RWPE2 (cell line): ENCODE data around the gene SELENOV.

Experiments used
- ATAC-seq: fragments of 200-7000 bp; cut with Tn5 transposase; 3 replicates; pipeline ENCODE4 v1.9.1; 2021; ENCODE audit warnings: low read depth
- DNase-seq: peaks from one replicate; pipeline ENCODE4 v3.0.0-alpha.2; 2020; ENCODE audit warnings: low spot score
- H3K27ac ChIP-seq: fragments of 450-650 bp; 2 replicates; pipeline ENCODE4 v1.5.1; 2017; ENCODE audit warnings: mild to moderate bottlenecking; ENCODE audit not compliant: poor library complexity, severe bottlenecking
- H3K27me3 ChIP-seq: fragments of 250-450 bp; sonication (Bioruptor Pico); 2 replicates; pipeline ENCODE4 v1.5.1; 2021; ENCODE audit warnings: mild to moderate bottlenecking, moderate library complexity; ENCODE audit not compliant: insufficient read depth, poor library complexity, severe bottlenecking
- H3K36me3 ChIP-seq: fragments of 250-450 bp; sonication (Bioruptor Pico); 2 replicates; pipeline ENCODE4 v1.5.1; 2020; ENCODE audit warnings: low read depth, mild to moderate bottlenecking, moderate library complexity
- H3K4me1 ChIP-seq: fragments of 250-450 bp; sonication (Bioruptor Pico); 2 replicates; pipeline ENCODE4 v1.5.1; 2021; ENCODE audit warnings: mild to moderate bottlenecking, moderate library complexity; ENCODE audit not compliant: insufficient read depth, poor library complexity, severe bottlenecking
- H3K4me3 ChIP-seq: fragments of 250-450 bp; sonication (Bioruptor Pico); 2 replicates; pipeline ENCODE4 v1.5.1; 2021; ENCODE audit warnings: mild to moderate bottlenecking, moderate library complexity; ENCODE audit not compliant: severe bottlenecking
- H3K9me3 ChIP-seq: fragments of 250-450 bp; sonication (Bioruptor Pico); 2 replicates; pipeline ENCODE4 v1.5.1; 2021; ENCODE audit warnings: mild to moderate bottlenecking, moderate library complexity; ENCODE audit not compliant: severe bottlenecking
- TF ChIP-seq, protein P1 (sequence below): fragments of 450-650 bp; IDR thresholded peaks from one replicate; pipeline ENCODE4 v1.5.1; 2017; ENCODE audit warnings: mild to moderate bottlenecking, moderate library complexity; ENCODE audit not compliant: poor library complexity, severe bottlenecking

Gene SELENOV

DNA sequence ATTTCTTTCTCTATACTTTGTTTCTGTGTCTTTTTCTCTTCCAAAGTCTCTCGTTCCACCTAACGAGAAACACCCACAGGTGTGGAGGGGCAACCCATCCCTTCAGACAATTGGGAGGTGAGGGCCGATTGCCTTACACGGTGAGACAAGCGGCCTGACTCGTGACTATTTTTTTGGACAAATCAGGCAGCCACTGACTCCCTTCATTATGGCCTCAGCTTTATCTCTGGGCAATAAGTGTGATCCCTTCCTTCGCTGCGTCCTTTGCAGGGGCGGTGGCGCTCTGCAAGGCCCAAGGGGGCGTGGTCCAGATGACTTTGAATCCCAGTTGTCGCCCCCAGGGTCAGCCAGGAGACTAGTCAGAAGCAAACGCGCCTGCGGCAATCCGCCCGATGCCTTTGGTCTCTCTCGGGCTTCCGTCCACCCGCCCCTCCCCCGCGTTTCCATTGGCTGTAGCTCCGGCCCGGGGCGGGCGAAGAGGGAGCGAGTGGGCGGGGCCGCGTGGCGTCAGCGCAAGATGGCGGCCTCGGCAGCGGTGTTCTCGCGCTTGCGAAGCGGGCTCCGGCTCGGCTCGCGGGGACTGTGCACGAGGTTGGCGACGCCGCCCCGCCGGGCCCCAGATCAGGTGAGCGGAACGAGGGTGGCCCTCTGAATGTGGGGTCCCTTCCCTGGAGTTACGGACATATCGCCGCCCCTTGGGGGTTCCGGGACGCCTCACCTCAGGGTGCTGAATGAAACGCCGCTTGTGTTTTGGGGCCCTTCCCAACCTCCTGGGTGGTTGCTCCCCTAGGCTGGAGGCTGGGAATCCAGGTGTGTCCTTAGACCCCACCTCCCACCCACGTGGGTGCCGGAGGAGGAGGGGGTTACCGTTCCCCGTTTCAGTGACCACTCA is 34.4 kb upstream of the SELENOV start, which contains the start of gene TIMM50:
TIMM50 (plus strand) TSS at position 502 of the 892 bp plus-strand sequence; CDS start at position 518, 16 bp downstream.
- peaks cover 38% of the 10 kb centered on the region for H3K36me3 ChIP-seq
- no peaks in the 10 kb centered on the region for H3K4me1 ChIP-seq
- H3K27me3 ChIP-seq: no peaks in the 10 kb centered on the region
- H3K27ac ChIP-seq: peak within 1 kb of the TSS; percentile 56
- DNase-seq (peak; percentile 98), ATAC-seq (peak; percentile 91)
- no peaks in the 10 kb centered on the region for H3K9me3 ChIP-seq
- TF ChIP-seq, protein P1, sequence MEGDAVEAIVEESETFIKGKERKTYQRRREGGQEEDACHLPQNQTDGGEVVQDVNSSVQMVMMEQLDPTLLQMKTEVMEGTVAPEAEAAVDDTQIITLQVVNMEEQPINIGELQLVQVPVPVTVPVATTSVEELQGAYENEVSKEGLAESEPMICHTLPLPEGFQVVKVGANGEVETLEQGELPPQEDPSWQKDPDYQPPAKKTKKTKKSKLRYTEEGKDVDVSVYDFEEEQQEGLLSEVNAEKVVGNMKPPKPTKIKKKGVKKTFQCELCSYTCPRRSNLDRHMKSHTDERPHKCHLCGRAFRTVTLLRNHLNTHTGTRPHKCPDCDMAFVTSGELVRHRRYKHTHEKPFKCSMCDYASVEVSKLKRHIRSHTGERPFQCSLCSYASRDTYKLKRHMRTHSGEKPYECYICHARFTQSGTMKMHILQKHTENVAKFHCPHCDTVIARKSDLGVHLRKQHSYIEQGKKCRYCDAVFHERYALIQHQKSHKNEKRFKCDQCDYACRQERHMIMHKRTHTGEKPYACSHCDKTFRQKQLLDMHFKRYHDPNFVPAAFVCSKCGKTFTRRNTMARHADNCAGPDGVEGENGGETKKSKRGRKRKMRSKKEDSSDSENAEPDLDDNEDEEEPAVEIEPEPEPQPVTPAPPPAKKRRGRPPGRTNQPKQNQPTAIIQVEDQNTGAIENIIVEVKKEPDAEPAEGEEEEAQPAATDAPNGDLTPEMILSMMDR: no peak
- H3K4me3 ChIP-seq: peak within 1 kb of the TSS; percentile 76

DNA sequence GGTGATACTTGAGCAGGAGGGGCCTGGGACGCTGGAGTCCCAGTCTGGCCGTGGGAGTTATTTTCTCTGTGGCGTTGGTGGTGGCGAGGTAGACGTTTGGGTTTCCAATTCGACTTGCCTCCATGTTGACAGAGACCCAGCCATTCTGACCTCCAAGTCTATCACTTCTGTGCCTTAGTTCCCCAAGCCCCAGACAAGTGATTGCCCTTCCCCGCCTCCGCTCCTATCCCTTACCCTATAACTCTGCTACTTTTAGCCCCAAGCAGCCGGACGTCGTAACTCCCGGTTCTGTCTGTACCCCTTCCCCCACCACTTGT is 33.8 kb upstream of the SELENOV start:
- peaks cover 38% of the 10 kb centered on the region for H3K36me3 ChIP-seq
- peak overlapping the region; percentile 76 for H3K4me3 ChIP-seq
- H3K27me3 ChIP-seq: no peaks in the 10 kb centered on the region
- 0 out of 3 replicates have a peak, but pooled peaks have one; percentile 4 for ATAC-seq
- H3K4me1 ChIP-seq: no peaks in the 10 kb centered on the region
- peak overlapping the region; percentile 56 for H3K27ac ChIP-seq
- H3K9me3 ChIP-seq: no peaks in the 10 kb centered on the region
- DNase-seq: no peak
- TF ChIP-seq, protein P1: no peak

DNA sequence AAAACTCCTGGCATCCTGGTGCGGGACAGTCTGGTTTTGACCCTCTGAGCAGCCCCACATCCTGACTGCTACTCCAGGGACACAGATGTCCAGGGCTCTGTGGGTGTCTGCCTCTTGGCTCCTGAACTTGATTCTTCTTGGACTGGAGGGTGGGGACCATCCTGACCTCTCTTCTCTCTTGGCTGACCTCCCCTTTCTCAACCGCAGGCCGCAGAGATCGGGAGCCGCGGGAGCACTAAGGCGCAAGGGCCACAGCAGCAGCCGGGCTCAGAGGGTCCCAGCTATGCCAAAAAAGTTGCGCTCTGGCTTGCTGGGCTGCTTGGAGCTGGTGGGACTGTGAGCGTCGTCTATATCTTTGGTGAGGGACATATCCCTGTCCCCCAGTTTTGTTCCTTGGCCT is 33.3 kb upstream of the SELENOV start:
- ATAC-seq: no peak
- no peak for DNase-seq
- no peaks in the 10 kb centered on the region for H3K27me3 ChIP-seq
- H3K36me3 ChIP-seq: peaks cover 38% of the 10 kb centered on the region
- H3K4me3 ChIP-seq: peak overlapping the region; percentile 76
- TF ChIP-seq, protein P1: no peak
- no peaks in the 10 kb centered on the region for H3K4me1 ChIP-seq
- no peaks in the 10 kb centered on the region for H3K9me3 ChIP-seq
- H3K27ac ChIP-seq: peak overlapping the region; percentile 56

DNA sequence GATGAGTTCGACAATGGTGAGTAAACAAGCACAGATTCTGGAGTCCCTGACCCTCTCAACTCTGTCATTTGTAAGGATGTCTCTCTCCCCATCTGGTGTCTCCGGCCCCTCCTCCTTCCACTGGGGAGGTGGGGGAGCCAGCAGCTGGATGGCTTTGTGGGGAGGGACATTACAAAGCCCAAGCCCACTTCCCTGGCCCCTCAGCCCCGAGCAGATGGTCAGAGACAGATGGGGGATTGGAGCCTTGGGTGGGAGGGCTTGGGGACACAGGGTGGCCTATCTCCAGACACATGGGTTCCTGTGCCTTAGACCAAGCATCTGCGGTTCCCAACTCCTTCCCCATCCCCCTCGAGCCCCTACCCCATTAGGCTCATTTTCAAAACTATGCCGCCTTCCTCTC is 31.8 kb upstream of the SELENOV start:
- ATAC-seq: no peak
- TF ChIP-seq, protein P1: no peak
- H3K36me3 ChIP-seq: peaks cover 44% of the 10 kb centered on the region
- H3K4me3 ChIP-seq: no peak overlapping the region
- H3K9me3 ChIP-seq: no peaks in the 10 kb centered on the region
- no peak for DNase-seq
- no peak overlapping the region for H3K27ac ChIP-seq
- H3K27me3 ChIP-seq: no peaks in the 10 kb centered on the region
- no peaks in the 10 kb centered on the region for H3K4me1 ChIP-seq

DNA sequence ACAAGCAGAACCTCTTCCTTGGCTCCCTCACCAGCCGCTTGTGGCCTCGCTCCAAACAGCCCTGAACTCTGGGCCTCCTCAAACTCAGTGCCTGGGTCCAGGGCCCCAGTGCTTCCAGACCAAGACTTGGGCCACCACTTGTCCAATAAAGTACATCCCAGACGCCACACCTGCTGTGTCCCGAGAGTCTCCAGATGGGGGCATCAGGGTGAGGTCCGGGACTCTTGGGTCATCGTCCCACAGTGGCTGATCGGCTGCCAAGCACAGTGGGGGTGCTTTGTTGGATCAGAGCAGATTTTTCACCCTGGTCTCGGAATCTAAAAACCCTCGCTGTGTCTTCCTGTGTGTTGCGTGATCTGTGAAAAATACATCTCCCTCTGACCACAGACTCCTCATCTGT is 25.2 kb upstream of the SELENOV start:
- DNase-seq: no peak
- Histone ChIP-seq H3K9me3 (no peaks in the 10 kb centered on the region), H3K27me3 (no peaks in the 10 kb centered on the region), H3K27ac (no peak overlapping the region), H3K36me3 (peaks cover 50% of the 10 kb centered on the region), H3K4me1 (no peaks in the 10 kb centered on the region), H3K4me3 (no peak overlapping the region)
- TF ChIP-seq, protein P1: no peak
- ATAC-seq: no peak
